ENCODE results near the gene GJC2.

DNA sequence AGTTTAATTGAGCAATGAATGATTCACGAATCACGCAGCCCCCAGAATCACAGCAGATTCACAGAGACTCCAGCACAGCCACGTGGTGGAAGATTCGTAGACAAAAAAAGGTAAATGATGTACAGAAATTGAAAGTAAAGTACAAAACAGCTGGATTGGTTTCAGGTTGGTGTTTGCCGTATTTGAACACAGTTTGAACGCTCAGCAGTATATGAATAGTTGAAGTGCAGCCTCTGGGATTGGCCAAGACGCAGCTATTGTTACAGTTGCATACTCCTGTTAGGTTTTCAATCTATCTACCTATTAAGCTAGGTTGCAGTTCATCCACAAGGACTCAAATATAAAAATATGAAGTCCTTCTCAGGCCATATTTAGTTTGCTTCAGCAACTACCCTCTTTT is 37.6 kb upstream of the GJC2 start:
- TF ChIP-seq POLR2A (IDR thresholded peaks at IDR 0.05) (no peak), EP300 (IDR thresholded peaks at IDR 0.05) (no peak)

Measured in stomach (tissue), 4 donors.